ENCODE data around the gene AMBRA1. TPM values are rescaled to one million over a fixed set of nuclear protein-coding genes. Genes with fewer than 3 reads are reported as not detected.

The AMBRA1 gene
- total RNA-seq, 1 donor from 2014 or later, result 11.3 TPM

DNA sequence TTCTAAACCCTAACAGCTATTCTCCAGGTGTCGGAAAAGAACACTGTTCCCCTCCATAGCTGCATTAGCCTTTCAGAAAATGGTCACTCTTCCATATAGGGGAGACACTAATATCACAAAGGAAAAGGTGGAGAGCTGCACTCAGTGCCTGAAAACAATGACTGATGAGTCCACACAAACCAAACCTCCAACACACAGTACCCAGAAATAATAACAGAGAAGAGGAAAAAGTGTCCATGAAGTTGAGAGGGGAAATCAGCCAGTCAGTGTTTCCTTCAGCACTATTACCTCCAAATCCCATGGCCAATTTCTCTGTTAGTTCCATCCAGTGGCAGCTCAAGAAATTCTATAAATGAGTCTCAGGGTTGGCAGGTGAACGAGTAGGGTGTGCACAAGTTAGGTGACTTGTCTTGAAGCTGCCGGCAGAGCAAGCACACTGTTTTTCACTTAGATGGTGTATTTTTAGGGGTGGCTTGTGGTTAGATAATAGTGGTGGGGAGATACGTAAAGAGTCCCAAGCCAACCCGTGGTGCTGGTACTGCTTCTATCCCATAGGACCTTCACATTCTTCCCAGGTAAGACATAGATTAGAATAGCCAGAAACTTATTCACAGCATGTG lies 117.8 kb downstream of the AMBRA1 start:
- H3K27me3 ChIP-seq (ENCODE audit: control insufficient read depth, insufficient read depth, low read length), result no peaks in the 10 kb centered on the region
- no peaks in the 10 kb centered on the region for H3K36me3 ChIP-seq (ENCODE audit: control insufficient read depth, insufficient read depth, low read length)
- TF ChIP-seq, protein P1, sequence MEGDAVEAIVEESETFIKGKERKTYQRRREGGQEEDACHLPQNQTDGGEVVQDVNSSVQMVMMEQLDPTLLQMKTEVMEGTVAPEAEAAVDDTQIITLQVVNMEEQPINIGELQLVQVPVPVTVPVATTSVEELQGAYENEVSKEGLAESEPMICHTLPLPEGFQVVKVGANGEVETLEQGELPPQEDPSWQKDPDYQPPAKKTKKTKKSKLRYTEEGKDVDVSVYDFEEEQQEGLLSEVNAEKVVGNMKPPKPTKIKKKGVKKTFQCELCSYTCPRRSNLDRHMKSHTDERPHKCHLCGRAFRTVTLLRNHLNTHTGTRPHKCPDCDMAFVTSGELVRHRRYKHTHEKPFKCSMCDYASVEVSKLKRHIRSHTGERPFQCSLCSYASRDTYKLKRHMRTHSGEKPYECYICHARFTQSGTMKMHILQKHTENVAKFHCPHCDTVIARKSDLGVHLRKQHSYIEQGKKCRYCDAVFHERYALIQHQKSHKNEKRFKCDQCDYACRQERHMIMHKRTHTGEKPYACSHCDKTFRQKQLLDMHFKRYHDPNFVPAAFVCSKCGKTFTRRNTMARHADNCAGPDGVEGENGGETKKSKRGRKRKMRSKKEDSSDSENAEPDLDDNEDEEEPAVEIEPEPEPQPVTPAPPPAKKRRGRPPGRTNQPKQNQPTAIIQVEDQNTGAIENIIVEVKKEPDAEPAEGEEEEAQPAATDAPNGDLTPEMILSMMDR (IDR thresholded peaks at IDR 0.05; ENCODE audit: insufficient read depth, low read length, severe bottlenecking), result no peak
- no peak for FAIRE-seq
- no peak for DNase-seq (ENCODE audit: low read depth)
- H3K4me3 ChIP-seq (ENCODE audit: low read depth, low read length), result no peak overlapping the region

DNA sequence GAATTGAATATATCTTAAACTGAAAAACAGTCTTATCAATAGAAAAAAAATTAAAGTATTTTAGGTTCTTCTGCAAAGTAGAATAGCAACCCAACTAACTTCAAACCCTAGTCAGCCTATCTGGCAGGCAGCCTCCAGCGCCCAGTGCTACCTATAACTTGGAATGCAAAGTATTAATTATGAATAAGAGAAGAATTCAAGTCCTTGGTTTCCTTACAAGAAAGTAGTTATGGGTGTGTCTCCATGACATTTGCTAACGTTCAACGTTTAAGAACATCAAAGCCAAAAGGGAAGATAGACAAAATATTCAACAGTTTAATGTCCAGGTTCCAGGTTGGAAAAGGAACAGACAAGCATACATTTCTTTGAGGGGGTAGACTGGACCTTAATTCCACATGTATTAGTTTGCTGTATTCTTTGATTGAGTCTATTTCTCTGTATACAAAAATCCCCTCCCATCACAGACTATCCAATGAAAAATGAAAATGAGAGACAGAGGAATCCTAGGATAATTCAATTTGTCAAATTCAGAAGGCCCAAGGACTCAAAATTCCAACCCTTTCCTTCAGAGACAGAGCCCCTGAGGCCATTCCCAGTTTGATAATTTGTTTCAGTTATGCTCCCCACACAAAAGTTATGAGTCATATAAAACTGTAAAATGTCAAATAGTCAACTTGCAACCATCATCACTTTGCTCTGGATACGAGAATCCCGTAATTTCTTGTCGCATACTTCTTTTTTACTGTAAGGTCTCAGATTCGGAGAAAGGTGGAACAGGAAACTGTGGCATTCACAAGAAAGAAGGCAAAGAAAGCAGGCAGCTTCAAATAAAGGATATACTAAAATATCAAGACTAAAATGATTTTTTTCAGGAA lies 118.5 kb downstream of the AMBRA1 start:
- Histone ChIP-seq H3K4me3 (ENCODE audit: low read depth, low read length) (no peak overlapping the region), H3K36me3 (ENCODE audit: control insufficient read depth, insufficient read depth, low read length) (no peaks in the 10 kb centered on the region), H3K27me3 (ENCODE audit: control insufficient read depth, insufficient read depth, low read length) (no peaks in the 10 kb centered on the region)
- peak; percentile 13 for DNase-seq (ENCODE audit: low read depth)
- TF ChIP-seq, protein P1 (IDR thresholded peaks at IDR 0.05; ENCODE audit: insufficient read depth, low read length, severe bottlenecking), result no peak
- FAIRE-seq, result no peak

DNA sequence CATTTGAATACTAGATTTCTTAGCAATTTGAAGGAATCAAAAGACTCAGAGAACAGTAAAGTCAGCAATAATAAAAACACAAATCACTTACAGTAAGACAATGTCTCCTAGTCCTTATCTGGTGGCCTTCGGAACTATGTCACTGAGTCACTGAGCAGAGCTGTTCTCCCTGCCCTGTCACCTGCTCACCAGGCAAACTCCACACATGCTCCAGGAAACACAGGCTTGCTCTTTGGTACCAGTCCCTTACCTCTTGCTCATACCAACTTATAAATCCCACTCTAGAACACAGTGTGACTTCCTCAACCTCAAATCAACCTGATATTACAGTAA lies 121.2 kb downstream of the AMBRA1 start:
- DNase-seq (ENCODE audit: low read depth) (peak; percentile 9), FAIRE-seq (no peak)
- H3K4me3 ChIP-seq (ENCODE audit: low read depth, low read length), result no peak overlapping the region
- no peaks in the 10 kb centered on the region for H3K27me3 ChIP-seq (ENCODE audit: control insufficient read depth, insufficient read depth, low read length)
- no peaks in the 10 kb centered on the region for H3K36me3 ChIP-seq (ENCODE audit: control insufficient read depth, insufficient read depth, low read length)
- TF ChIP-seq, protein P1 (IDR thresholded peaks at IDR 0.05; ENCODE audit: insufficient read depth, low read length, severe bottlenecking), result no peak

DNA sequence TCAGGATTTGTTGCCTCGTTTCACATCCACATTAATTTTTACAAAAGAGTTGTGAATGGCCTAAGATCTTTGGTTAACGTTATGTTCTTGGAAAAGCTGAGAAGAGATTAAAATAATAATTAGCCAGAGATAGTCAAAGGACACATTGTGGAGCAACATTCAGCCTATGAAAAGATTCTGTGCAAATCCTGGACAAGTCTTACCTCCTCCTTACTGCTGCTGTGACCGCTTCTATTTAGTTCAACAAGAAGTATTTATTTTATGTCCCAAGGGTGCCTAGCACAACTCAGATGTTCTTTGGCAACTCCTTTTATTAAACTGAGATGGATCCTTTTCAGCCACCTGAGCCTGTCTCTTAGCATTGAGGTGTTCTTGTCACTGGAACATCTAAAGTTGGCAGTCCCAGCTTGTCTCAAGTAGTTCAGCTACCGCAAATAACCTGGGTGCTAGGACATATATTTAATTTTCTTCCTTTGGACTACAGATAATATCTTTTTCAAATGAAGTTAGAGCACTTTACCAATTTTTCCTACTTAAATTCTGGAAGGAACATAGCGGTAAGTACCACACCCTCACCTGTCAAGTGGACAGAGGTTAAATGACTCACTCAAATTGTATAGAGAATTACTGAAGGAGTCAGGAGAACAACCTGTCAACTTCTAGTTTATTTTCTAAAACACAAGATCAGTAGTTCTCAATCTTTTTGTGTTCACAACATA lies 121.7 kb downstream of the AMBRA1 start:
- no peak overlapping the region for H3K4me3 ChIP-seq (ENCODE audit: low read depth, low read length)
- peak; percentile 33 for DNase-seq (ENCODE audit: low read depth)
- TF ChIP-seq, protein P1 (IDR thresholded peaks at IDR 0.05; ENCODE audit: insufficient read depth, low read length, severe bottlenecking), result no peak
- no peaks in the 10 kb centered on the region for H3K36me3 ChIP-seq (ENCODE audit: control insufficient read depth, insufficient read depth, low read length)
- FAIRE-seq, result no peak
- H3K27me3 ChIP-seq (ENCODE audit: control insufficient read depth, insufficient read depth, low read length), result no peaks in the 10 kb centered on the region

DNA sequence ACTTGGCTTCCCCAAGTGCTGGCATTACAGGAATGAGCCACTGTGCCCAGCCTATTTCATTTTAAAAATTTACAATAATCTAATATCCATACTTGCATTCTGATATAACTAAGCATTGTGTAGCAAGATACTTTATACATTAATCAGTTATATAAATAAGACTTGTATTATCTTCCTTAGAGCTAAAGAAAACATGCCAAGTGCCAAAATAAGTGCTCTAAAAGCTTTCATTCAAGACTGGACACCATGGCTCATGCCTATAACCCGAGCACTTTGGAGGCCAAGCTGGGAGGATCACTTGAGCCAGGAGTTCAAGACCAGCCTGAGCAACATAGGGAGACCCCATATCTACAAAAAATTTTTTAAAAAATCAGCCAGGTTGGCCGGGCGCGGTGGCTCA lies 123.9 kb downstream of the AMBRA1 start:
- TF ChIP-seq, protein P1 (IDR thresholded peaks at IDR 0.05; ENCODE audit: insufficient read depth, low read length, severe bottlenecking), result no peak
- Histone ChIP-seq H3K27me3 (ENCODE audit: control insufficient read depth, insufficient read depth, low read length) (no peaks in the 10 kb centered on the region), H3K4me3 (ENCODE audit: low read depth, low read length) (no peak overlapping the region), H3K36me3 (ENCODE audit: control insufficient read depth, insufficient read depth, low read length) (no peaks in the 10 kb centered on the region)
- DNase-seq (ENCODE audit: low read depth), result no peak
- FAIRE-seq, result no peak
